DMS53 (cell line): ENCODE results near the gene ASB18.
A peak's percentile ranks its signal among the peaks of the same experiment; 100 is the strongest.
"Not testable (repeated sequence)": the region's sequence is repeated elsewhere in the genome, so short reads cannot be mapped to it uniquely, and the experiment has no call there.

Source experiments
- DNase-seq: peaks from one replicate; lab custom pipeline; 2025; lab: John Stamatoyannopoulos, UW

Gene ASB18, protein sequence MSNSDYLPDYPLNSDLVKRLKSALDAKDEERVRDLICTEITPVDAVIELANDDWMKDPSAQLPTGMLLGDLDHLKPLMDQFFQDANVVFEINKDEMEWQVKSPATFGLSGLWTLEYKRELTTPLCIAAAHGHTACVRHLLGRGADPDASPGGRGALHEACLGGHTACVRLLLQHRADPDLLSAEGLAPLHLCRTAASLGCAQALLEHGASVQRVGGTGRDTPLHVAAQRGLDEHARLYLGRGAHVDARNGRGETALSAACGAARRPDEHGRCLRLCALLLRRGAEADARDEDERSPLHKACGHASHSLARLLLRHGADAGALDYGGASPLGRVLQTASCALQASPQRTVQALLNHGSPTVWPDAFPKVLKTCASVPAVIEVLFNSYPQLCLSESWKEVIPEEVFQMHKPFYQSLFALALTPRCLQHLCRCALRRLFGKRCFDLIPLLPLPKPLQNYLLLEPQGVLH

GRCh38 chr2:236264256-236264655 is at the start of gene ASB18:
ASB18 (minus strand) TSS chr2:236264406; CDS start chr2:236264345, 61 bp downstream.
- no peak for DNase-seq

GRCh38 chr2:236311286-236311685 is 47.1 kb upstream of the ASB18 start:
- no peak for DNase-seq

- peak; percentile 75 for DNase-seq
Observed at GRCh38 chr2:236309669-236310029, 45.4 kb upstream of the ASB18 start.

- no peak for DNase-seq
Observed at GRCh38 chr2:236308855-236309668, 44.9 kb upstream of the ASB18 start.

- DNase-seq: no peak
Observed at GRCh38 chr2:236307641-236308040, 43.4 kb upstream of the ASB18 start.

DNA sequence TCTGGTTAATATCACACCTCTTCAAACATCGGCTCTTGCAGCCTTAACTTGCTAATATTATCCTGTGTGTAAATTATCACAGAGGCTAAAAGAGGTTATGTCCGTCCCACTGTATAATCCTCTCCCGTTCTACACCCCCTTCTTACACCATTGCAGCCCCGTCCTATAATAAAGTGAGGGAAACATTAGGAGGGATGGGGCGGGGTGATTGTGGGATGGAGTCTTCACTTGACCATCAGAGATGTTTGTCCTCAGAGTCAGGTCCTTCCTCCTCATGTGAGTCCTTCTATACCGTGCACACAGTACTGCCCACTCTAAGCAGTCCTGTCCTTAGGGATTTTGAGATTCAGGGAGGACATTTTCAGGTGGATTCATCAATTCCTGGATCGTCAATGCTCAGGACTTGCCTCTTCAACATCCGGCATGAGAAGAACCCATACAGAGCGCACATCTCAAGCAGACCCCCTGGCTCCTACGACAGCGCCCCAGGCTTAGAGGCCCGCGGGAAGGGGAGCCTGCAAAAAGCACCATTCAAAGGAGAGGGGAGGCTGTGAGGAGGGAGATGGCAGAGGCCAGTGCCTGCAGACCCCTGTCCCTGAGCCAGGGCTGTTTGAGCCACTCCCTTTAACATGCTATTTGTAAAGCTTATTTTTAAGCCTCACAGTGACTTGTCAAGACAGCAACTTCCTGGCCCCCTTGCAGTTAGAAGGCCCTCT is 42.8 kb upstream of the ASB18 start:
- no peak for DNase-seq

DNA sequence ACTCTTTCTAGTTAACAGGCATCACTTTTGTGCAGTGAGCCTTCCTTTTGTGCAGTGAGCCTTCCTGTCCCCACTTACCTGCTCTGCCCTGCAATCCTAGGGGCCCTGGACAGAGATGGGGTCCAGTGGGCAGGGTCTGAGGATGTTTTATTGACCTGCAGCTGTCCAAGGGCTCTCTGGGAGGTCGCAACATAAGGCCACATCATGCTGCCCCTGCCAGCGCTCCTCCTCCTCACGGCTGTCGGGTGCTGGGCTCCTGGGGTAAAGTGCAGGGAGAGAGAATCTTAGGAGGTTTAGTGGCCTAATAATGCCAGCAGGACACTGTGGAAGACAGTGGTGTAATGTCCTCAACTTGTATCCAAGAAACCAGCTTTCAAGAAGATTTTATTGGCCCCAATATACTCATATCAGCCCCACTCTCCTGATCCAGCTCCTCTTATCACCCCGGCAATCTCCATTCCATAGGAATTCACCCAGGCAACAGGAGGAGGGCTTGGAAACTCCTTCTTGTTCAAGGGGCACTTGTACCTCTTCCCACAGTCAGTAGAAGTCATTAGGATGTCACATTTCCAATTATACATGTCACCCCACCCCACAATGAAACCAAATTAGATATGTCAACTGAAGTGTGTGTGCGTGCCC is 41.9 kb upstream of the ASB18 start:
- DNase-seq: no peak

DNA sequence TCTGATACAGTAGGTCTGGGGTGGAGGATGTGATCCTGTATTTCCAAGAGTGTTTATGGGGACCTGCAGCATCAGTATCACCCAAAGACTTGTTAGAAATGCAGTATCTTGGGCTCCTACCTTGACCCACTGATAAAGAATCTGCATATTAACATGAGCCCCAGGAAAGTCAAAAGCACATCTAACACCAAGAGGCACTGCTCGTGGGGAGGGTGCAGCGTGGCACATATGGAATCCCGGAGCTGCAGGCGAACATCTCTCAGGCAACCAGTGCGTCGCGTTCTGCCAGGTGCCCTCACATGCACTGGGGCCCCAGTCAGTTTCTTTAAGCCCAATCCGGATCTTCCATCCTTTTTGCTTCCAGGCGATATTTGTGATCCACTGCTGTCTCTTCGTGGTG is 41.3 kb upstream of the ASB18 start:
- no peak for DNase-seq

- DNase-seq: no peak
Observed at GRCh38 chr2:236303935-236304334, 39.7 kb upstream of the ASB18 start.

DNA sequence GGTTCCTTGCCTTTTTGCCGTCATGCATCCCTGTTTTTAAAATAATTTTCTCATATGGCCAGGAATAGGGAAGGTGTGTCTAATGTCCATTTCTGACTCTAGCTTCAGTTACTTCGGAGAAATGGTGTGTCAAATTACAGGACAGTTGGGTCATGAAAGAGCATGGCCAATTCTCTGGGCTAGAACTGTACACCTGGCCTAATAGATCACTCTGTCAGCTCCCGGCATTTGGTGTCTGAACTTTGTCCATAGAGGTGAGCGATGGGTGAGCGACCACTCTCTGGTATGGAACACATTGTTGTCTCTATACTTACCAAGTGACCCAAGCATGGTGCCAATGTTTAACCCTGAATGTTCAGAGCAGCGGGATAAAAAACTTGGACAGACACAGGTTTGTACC is 38.3 kb upstream of the ASB18 start:
- no peak for DNase-seq

DNA sequence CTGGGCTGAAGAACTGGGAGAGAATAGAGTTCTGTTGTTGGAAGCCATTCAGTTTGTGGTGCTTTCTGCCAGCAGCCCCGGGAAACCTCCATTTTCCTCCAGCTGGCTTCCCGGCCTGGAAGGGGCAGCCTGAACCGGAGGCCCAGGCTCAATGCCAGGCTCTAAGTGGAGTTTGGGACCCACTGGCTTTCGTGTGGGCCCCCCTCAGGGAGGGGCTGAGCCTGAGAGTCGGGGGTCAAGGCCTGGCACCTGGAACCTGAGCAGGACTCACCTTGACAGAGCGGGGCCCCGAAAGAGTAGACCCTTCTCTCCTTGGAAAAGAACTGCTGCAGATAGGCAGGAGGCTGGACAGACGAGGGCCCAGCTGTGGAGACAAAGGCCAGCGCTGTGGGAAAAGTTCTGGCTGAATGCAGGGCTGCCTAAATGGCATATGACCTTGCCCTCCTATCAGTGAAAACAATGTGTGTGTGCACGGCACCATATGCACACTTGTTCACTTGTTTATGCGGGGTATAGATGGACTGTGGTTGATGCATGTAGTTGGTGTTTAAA is 34.8 kb upstream of the ASB18 start:
- DNase-seq: no peak

DNA sequence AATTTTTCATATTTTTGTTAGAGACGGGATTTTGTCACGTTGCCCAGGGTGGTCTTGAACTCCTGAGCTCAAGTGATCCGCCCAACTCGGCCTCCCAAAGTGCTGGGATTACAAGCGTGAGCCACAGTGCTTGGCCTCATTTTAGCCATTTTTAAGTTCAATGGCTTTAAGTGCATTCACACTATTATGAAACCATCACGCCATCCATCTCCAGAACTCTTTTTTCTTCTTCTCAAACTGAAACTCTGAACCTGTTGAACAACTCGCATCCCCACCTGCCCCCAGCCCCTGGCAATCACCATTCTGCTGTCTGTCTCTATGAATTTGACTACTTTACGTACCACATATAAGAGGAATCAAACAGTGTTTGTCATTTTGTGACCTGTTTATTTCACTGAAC is 31.3 kb upstream of the ASB18 start:
- no peak for DNase-seq

DNA sequence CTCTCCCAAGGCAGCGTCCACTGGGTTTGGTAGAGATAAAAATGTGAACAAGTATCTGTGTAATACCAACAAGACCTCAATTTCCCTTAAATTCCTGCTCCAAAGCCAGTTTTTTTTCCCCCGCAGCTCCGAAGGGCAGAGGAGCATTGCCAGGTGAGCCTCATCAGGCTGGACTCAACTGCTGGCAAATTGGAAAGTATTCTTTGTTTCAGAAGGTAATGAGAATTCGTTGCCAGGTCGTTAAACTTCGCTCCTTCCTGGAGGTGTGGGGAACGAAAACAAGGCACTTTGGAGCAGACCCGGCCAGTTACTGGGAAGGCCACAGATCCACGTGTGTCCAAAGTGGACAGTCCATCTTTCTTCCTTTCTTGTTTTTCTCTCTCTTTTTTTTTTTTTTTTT is 30.4 kb upstream of the ASB18 start:
- DNase-seq: no peak

DNA sequence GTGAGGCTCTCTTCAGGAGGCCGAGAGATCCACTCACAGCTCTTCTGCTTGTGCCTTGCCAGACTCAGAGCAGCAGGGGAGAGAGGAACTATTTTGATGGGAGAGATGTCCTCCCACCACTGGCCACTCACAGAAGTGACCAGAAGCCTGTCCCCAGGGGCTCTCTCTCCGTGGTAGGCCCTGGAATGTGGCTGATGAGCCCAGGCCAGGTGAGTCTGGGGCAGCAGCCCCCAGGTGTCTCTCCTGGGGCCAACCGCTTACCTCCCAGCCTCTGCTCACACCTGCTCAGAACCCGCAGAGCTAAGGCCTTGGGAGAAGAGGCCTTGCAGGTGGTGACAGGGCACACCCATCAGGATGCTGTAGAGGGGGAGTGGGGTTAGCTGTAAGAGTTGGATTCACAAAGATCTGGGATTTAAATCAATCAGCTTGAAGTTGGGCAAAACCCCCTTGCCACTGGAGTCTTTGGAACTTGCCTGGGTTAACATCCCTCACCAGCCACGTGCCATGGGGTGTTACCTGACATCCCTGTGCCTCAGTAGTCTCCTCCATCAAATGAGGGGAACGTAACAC is 29.1 kb upstream of the ASB18 start:
- no peak for DNase-seq

- DNase-seq: no peak
Observed at GRCh38 chr2:236291911-236292310, 27.7 kb upstream of the ASB18 start.

DNA sequence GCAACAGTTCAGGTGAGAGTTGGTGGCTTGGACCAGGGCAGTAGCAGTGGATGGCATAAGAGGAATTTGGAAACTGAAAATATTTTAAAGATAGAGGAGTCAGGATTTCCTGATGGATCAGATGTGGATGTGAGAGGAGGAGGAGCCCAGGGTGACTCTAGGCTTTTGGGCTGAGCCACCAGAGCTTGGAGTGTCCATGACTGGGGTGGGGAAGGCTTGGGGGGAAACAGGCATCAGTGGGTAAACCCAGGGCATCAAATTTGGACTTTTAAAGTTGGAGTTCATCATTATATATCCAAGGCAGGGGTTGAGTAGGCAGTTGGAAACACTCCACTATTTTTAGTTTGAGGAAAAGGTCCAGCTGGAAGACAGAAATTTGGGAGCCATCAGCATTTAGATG is 27.3 kb upstream of the ASB18 start:
- no peak for DNase-seq

DNA sequence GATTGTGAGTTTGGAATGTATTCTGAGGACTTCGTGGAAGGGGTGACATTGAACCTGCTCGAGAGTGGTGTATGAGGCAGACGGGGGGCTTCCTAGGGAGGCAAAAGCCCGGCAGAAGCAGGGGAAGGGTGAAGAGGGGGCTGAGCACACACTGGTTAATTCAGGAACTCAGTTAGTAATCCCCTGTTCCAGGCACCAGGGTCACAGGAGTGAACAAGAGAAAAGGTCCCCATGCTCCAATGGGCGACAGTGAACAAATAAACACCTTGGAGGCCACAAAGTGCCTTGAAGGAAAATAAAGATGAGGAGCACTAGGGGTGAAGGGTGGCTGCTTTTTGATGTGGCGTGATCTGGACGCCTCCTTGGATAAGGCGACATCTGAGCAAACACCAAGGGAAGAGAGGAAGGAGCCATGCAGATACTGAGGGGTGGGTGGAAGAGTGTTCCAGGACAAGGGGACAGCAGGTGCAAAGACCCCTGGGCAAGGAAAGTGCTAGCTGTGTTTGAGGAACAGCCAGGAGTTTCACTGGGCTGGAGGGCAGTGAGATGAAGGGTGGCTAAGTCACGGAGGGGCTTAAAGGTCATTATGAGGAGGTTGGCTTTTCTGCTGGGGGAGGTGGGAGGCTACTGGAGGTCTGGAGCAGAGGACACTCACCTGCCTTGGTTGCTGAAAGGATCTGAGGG is 26.7 kb upstream of the ASB18 start:
- no peak for DNase-seq

DNA sequence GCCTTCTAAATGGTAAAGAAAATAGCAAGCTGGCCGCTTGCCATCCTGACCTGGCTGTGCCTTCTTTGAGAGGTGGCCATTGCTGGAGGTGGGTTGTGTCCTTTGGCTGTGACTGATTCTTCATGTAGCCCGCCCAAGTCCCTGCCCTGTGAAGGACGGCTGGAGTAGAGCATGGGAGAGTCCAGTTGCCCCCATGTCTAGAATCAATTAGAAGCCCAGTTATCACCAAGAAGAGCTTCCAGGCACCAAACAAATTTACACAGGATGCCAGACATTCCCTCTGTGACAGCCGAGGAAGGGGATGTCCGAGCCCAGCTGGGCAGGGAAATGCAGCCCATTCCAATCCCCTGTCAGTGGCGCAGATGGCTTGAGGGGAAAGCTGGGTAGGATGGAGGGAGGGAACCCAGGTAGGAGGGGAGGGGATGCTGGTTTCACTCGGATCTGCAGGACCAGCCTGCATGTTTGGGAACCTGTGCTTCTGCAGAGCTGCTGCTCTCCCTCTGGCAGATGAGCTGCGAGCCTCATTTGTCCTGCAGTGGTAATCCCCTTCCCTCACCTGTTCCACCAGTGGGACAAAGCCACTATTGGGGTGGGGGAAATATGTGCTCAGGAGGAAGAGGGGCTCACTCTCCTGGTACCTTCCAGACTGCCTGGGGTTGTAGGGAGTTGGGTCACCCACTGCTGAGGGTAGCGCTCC is 25.7 kb upstream of the ASB18 start:
- DNase-seq: no peak

GRCh38 chr2:236288373-236288772 is 24.2 kb upstream of the ASB18 start:
- not testable (repeated sequence) for DNase-seq

DNA sequence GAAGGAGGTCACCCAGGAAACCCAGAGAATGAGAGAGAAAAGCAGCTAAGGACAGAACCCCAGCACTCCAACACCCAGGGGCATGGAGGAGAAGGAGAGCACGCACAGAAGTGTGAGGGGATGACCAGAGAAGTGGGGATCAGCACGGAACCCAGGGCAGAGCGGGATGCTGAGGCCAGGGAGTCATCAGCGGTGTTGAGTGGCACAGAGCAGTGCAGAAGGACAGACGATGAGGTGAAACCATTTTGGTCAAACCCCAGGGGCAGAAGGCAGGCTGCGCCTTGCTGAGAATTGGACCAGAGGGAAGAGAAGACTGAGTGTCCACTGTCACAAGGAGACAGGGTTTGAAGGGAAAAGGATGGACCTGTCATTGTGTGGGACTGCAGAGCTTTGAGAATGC is 23.4 kb upstream of the ASB18 start:
- DNase-seq: no peak
